Endometrial microvascular endothelial cells (primary cell): ENCODE measurements around the gene NEDD4L. TPM values are rescaled to one million over a fixed set of nuclear protein-coding genes. Genes with fewer than 3 reads are reported as not detected.

Experiments
- in situ Hi-C: cut with HindIII; loops from 2 replicates; pipeline ENCODE4 v1.10.0; 2017; ENCODE audit warnings: low sequenced_read_pairs, low pct_unique_long_range_greater_than_20kb; ENCODE audit errors: inconsistent ontology term
- total RNA-seq: library from RNA; depleted of rRNA; stranded (reverse); fragments of >200 nt; gene quantifications from one replicate; pipeline ENCODE4 v1.2.3, GENCODE V29; 2015; ENCODE audit errors: inconsistent ontology term

The NEDD4L gene
- total RNA-seq, 1 donor from 2014 or later: 59.9 TPM

DNA sequence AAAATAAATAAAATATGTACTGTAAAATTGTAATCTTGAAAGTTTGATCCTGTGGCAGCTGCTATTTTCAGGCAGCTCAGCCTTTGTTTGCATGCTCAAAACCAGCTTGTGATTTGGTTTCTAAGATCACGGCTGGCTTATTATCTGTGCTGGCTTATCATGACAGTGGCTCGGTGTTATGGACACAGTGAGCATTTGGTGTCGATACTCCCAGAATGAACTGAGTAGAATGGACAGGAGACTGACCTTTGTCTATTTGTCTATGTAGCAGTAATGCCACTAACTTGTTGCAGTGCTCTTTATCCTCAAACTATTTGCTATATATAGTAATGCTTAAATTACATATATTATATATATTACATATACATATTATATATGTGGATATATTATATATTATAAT lies 58.8 kb downstream of the NEDD4L start:
- in situ Hi-C loops: no loop called here

DNA sequence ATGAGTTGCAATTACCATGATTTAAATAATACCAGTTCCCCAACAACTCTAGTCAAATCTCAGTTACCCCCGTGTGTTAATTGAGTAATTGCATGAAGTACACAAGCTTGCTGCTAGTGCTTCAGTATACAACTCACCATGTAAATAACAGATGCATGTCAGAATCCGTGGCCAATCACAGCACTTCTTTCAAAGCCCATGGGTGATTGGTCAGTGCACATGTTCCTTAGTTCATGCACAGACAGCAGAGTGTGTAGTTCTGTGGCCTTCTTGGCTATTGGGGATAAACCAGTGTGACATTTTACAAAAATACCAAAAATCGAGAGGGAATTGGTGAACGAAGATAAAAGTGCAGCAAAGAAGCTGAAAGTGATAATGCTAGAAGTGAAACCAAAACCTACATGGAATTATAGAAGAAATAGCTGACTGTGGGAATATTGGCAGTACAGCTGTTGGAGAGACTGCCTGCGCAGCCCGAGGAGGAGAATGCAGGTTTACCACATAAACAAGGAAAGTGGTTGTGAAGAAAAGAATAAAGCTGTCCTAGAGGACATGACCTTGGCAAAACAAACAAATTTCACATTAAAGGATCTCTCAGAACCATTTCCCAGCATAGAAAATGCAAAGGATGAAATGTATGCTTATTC lies 59.4 kb downstream of the NEDD4L start:
- in situ Hi-C loops: no loop called here

DNA sequence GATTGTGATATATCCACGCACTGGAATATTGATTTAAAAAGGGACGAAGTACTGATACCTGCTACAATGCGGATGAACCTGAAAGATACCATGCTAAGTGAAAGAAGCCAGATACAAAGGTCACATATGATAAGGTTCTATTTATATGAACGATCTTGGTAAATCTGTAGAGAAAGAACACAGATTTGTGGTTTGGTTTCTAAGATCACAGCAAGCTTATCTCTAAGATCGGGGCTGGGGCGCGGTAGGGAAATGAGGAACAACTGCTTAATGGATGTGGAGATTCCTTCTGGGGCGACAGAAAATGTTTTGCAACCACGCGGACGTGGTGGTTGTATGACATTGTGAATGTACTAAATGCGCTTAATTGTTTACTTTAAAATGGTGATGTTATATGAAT lies 60.1 kb downstream of the NEDD4L start:
- in situ Hi-C loops: no loop called here

DNA sequence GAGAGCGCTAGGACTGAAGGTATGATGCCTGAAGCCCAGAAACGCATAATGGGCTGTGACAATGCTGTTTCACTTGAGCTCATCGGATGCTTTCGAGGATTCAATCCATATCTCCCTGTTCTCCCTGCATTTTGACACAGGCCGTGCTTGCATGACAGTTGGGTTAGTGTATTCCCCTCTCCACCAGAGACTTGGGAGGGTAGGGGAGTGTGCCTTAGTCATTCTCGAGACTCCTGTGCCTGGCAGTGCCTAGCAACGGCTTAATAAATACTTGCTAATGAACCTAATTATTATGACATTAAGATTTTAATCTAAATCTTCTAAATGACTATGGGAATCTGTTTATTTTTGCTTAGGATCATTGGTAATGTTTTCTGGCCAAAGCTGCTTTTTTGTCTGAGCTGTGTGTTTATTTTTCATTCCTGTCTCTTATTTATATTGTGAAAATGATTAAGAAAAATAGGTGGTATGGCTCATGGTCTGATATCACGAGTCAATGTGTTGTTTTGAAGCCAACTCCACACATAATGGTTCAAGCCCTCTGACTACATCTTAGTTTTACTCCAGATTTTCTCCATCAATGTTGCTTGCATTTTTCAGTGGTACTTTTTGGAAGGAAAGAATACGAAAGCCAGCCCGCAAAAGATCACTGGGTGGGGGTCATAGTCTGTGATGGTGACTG lies 61.3 kb downstream of the NEDD4L start:
- in situ Hi-C loops: no loop called here

DNA sequence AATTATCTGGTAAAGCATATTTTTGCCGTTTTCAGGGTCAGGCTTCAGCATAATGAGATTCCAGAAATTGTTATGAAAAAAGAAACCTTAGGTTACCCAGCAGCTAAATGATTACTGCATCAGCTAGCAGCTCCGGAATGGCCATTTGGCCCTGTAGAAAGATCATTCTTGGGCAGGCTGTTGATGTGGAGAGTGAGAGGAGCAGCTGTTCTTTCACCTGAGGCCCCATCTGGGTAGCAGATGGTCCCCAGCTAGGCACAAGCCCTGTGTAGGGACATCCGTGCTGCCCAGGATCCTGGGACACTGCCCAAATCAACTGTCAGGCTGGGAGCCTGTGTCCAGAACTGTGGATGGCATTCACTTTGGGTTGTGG lies 61.8 kb downstream of the NEDD4L start:
- in situ Hi-C loops: no loop called here

DNA sequence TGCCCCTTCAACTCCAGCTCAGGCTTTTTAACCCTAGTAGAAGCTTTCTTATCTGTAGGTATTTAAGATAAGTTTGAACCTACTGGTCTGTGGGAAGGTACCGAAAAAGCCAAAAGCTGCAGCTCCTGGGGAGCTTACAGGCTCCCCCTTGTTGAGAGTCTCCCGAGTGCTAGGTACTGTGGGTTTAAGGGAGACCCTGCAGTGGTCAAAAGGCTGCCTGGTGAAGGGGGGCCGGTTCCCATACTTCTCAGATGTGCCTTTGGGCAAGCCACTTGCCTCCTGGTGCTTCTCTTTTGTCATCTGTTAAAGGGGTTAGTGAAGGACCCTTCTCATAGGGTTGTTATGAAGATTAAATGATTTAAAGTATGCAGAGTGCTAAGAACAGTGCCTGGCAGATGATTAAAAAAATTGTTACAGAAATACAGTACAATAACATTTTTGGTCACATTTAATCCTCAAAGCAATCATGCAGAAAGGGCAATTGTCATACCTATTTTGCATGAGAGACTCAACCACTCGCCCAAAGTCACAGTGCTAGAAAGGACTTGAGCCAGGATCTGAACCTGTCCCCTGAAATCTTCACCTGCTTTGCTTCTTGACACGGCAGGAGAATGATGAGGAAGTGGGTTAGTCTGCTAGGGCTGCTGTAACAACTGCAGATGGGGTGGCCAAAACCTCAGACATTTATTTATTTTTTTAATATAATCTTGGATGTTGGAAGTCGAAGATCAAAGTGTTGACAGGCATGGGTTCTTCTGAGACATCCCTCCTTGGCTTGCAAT lies 62.5 kb downstream of the NEDD4L start:
- in situ Hi-C loops: no loop called here

DNA sequence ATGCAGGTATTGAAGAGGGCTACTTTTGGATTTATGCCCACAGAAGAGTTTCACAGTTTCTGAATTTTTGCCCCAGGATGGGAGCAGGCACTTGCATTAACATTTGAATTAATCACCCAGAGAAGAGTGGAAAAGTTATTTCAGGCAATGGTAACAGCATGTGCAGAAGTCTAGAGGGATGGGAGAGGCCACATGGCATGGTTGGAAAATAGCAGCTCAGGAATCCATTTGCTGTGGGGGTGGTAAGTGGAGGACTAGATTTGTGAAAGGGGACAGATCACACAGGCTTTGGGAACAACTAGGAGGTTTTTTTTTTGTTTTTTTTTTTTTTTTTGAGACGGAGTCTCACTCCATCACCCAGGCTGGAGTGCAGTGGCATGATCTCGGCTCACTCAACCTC lies 65.2 kb downstream of the NEDD4L start:
- in situ Hi-C loops: no loop called here

DNA sequence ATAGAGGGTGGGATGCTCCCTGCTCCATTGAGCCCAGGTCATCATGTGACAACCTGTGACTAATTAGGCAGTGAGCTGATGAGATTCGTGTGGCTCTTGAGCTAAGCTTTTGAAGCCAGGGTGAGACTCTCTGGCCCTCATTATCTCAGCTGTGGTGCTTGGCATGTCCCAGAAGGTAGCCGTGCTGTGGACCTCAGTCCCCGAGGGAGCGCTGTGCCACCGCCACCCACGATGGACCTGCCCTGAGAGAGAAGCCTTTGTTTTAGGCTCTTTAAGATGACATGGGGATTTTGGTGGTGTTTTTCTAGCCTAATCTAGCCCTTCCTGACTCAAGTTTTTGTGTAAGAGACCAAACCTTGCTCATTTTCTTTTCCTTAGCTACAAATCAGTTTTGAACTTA lies 66.4 kb downstream of the NEDD4L start:
- in situ Hi-C loops: no loop called here

DNA sequence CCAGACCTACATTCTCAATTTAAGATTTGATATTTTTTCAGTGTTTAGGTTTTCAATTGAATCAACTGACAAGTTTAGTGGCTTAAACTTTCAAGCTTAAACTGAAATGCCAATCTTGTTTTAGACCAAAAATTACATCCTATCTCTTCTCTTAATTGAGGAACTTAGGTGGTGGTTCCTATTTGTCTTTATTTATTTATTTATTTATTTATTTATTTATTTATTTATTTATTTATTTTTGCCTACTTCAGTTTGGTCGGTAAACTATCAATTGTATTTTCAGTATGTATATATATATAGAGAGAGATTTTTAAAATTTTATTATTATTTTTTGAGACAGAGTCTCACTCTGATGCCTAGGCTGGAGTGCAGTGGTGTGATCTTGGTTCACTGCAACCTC lies 68.1 kb downstream of the NEDD4L start:
- in situ Hi-C loops: no loop called here

DNA sequence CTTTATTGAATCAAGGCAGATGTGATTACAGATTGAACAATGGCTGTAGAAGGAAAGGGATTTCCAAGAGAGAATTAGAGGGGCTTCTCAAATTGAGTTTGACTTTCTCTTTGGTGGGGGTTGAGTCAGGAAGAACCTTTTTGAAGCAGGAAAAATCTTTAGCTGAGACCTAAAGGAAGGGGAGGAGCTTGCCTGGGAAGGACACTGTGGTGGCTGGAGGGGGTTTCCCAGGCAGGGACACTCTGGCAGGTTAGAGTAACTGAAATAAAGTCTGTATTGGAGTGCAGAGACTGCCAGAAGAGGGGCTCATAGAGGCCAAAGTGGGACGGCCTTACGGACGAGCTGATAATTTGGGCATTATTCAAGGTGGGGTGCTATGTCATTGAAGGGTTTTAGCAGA lies 69.3 kb downstream of the NEDD4L start:
- in situ Hi-C loops: no loop called here

DNA sequence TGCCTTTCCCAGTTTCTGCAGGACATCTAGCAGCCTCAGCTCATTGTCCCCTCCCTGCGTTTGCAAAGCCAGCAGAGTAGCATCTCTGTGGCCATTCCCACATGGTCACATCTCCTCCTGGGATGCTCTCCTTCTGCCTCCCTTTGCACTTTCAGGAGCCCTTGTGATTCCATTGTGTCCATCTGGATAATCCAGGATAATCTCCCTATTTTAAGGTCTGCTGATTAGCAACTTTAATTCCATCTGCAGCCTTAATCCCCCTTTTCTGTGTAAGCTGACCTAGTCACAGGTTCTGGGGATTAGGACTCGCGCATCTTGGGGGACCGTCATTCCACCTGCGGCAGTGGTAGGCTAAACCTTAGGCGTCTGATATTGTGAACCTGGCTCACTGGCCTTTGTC lies 70.7 kb downstream of the NEDD4L start:
- in situ Hi-C loops: no loop called here

DNA sequence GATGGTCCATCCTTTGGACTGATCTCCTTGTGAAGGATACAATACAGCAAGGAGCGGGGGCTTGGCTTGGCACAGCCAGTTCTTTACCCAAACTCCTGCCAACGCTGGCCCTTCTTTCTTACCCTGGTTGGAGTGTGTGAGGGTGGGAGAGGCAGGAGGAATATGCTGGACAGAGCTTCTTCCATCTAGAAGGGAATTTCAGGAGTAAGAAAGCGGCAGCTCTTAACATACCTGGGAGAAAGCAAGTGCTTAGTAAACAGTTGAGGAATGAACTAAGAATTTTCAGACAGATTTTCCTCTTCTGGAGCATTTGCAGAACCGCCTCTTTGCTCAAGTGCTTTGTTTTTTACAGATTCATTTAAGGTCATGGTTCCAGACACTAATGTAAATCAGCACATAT lies 72.8 kb downstream of the NEDD4L start:
- in situ Hi-C loops: no loop called here

DNA sequence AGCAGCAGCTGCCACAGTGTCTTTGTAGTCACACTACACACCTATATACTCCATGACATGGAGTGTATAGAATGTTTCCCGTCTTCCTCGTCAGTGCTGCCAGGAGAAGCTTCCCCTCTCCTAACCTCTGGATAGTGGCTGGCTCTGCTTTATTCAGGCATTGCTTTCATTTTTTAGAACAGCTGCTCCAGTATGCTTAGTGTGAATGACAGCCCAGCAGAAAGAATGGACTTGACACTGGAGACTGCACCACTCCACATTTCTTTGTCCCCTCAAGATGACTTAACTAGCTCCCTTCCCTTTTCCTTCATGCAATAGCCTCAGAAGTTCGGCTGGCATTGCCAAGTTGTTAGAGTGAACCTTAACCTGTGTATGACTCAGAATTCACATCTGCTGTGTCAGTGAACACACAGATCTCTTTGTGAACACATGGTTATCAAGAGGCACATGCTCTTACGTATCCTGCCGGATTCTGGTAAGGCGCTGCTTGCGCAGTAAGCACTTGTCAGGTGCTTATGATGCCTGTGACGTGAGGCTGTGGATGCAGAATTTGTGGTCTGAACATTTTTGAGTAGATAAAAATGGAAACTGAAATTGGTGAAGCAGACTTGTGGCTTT lies 73.9 kb downstream of the NEDD4L start:
- in situ Hi-C loops: no loop called here

DNA sequence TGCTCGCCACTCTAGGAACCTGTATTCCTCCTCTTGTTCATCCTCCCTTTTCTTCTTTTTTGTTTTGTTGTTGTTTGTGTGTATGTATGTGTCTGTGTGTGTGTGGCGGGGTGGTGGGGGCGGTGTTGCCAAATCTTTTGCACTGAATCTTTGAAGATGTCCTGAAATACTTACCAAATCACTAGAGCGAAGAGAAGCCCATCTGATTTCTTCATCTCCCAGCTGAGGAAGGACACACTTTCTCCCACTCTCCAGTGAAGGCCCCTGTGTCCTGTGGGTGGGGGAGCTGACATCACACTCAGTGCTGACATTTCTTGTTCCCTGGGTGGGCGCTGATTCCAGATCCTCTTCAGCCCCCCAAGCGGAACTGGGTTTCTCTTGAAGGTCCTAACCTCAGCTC lies 74.5 kb downstream of the NEDD4L start:
- in situ Hi-C loops: no loop called here

DNA sequence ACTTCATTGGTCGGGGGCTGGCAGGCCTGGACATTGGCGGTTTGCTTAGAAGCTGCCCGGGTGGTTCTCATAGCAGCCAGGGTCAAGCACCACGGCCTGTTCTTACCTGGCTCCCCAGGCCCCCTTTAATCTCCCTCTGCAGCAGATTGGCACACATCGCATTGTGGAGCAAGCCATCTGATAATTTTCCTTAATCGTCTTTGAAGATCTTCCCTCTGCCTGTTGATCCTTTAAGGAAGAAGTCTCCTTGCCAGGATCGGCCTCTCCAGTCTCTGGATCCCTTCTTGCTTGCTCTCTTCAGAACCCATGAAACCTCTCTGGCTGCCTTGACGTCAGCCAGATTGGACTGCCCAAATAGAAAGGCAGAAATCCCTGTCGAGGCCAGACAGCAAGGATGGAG lies 75.8 kb downstream of the NEDD4L start:
- in situ Hi-C loops: no loop called here

DNA sequence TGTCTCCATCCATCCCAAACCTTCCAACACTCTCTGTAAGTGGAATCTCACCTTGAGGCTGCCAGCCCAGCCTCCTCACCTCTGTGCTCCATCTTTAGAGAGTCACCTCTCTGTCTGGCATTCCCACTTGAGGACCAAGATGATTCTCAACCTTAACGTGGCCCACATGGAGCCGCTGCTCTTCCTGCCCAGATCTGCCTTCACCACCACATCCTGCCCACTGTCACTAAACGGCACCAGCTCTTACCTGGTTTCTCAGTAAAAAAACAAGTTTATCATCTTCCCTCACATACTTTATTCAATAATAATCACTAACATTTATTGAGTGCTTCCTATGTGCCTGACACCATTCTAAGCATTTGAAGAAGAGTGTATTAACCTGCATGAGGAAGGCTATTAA lies 80.4 kb downstream of the NEDD4L start:
- in situ Hi-C loops: no loop called here

DNA sequence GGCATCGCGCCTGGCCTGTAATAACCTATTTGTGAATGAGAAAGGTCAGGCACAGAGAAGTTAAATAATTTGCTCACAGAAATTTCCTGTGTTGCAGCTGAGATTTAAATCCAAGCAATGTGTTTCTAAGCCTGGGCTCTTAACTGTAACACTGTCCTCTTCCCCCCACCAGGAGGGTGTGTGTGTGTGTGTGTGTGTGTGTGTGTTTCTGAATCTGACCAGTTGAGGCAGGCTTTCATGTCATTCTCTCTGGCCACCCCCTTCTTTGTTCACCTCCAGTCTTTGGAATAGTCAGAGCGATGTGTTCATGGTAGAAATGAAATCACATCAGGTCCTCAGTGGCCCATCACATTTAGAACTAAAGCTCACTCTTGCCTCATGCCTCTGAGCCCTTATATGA lies 81.2 kb downstream of the NEDD4L start:
- in situ Hi-C loops: no loop called here

DNA sequence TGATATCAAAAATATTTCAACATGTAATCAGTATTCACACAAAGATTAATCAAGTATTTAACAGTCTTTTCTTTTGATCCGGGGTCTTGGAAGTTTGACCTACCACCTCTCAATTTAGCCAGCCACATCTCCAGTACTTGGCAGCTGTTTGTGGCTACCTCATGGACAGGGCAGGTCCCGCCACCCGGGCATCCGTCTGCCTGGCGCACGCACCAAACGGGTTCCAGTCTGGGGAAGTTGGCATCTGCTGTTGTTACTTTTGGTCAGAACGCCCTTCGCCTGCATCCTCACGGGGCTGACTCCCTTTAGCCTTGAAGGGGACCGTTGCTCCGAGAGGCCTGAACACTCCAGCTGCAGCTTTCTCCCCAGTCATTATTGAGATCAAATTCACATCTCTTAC lies 81.7 kb downstream of the NEDD4L start:
- in situ Hi-C loops: no loop called here

DNA sequence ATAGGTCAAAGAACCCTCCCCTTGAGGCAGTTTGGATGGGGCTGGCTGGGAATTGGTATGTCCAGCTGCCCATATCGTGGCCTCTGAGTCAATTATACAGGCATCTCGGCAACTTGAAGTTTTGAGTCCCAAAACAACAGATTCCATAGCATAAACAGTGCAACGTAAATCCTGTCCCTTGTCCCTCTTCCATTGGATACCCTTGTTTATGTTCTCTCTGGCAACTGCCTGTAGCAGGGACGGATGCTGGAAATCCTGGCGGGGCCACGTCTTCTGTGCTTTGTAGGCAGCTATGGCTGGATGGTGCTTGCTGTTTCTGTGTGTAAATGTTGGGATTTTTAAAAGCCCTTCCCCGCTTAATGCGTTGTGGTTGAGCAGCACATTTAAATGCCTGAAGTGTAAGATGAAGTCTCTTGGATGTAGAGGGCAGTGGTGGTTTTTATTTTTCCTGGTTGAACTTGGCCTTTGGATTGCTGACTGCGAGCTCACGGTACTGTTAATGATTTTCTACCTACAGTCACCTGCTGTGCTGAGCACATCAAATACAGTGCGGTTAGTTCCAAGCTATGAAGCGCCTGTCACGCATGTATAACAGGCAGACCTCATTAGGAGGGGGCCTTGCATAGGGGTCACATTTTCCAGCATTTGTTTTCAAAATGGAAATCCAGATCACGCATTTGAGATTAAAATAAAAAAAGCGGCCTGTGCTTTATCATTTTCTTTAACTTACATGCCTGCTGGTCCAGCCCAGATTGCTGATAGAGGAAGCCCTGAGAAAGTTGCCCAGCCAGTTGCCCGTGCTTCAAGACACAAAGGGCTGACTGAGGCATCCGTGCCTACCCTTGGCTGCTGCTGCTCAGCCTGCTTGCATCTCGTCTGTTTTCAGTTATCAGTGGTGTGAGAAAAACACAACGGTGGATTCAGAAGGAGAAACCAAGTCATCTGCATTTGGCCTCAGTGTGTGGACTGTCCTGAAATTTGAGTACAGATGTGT lies 84.7 kb downstream of the NEDD4L start:
- in situ Hi-C loops: no loop called here
